Activated naive CD4-positive, alpha-beta T cell treated with Interleukin-2 at 50 U/mL for 16 hours (primary cell): ENCODE measurements around the gene CAMK4.
"Not testable (repeated sequence)": the region's sequence is repeated elsewhere in the genome, so short reads cannot be mapped to it uniquely, and the experiment has no call there.

Experiments used
- DNase-seq: peaks from one replicate; pipeline ENCODE4 v3.0.0-alpha.2; 2020

Gene CAMK4

DNA sequence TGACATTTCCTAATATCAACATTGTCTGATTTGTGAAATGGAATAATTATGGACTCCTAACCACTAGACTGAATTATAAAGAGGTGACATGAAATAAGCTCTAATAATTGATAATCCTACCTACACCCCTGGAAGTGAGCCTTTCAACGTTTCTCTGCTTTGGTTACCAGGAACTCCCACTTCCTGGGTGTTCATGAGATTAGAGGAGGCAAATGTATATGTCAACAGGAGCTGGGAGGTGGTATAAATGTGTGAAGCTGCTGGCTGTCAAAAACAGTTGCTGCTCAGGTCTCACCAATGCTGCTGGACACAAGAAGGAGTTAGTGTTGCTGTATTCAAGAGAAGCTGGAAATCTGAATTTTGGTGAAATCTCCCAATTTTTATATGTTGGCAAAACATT lies 96.8 kb downstream of the CAMK4 start:
- no peak for DNase-seq

DNA sequence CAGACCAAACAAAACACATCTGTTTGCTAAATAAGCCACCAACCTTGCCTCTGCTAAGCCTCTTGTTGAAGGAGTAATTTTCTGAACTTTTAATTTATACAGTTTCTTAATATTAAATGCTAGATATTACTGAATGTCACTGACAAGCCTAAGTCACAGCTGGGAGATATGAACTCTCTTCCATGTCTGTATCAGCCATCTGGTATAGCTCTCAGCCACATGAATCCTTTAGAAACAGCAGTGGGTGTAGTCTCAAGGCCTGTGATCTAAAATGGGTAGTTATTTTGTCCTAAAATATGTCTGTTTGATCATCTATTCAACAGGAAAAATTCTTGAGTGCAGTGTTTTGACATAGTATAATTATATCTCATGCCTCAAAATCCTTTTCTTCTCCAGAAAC lies 97.2 kb downstream of the CAMK4 start:
- DNase-seq, result no peak

DNA sequence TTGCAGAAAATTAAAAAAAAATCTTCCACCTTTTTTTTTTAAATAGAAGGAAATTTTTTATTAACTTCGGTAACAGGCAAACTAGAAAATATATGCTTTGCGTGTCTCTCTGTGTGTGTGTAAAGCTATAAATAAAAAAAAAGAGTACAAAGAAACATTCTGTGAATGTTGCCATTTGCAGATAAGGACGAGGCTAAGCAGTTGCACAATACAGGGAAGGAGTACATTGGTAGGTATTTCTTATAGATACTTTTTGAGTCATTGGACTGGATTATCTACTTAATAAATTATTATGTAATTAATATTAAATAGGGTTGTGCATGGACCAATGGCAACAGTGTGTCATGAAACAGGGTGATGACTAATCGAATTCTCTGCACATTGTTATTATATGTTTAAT lies 102.4 kb downstream of the CAMK4 start:
- no peak for DNase-seq

DNA sequence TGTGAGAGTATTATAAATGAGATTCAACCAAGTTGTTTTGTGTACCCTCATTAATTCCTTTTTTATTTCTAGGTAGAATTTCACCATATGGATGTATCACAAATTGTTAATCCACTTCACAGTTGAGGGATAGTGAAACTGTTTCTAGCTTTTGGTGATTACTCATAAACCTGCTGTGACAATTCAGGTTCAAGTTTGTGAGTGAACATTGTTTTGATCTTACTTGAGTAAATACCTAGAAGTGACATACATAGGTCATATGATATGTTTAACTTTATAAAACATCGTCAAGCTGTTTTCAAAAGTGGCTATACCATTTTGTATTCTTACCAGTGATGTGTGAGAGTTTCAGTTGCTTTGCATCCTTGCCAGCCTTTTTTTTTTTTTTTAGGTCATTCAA lies 112.9 kb downstream of the CAMK4 start:
- no peak for DNase-seq

DNA sequence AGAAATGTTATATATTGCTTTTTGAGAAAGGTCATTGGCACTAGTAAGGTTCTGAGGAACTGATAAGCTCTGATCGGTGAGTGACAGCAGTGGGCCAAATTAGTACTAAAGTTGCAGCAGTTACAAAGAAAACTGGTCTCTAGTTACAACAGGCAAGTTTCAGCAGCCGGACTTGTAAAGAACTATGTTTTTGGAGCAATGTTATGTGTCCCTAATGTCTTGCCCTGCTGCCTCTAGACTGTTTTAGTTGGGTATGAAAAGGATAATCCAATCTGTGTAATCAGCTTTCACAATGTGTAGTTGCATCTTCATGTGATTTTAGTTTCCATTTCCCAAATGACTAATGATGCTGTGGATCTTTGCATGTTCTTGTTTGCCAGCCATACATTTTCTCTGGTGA lies 113.5 kb downstream of the CAMK4 start:
- no peak for DNase-seq

DNA sequence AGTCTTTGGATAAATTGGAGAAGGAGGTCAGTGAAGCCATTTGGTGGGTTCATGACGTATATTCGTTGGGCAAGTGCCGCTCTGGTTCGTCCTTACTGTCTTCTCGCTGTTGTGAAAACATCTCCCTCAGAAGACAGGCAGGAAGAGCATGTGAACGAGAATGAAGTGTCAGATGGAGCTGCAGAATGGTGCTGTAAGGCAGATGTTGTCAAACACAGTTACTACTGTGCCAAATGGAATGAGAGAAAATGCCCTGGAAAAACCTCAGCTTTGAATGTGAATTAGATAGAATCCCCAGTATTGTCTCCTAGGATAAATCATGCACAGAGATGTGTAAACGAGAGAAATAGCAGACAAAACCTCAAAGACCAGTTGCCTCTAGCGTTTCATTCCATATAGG lies 121.5 kb downstream of the CAMK4 start:
- DNase-seq, result no peak

DNA sequence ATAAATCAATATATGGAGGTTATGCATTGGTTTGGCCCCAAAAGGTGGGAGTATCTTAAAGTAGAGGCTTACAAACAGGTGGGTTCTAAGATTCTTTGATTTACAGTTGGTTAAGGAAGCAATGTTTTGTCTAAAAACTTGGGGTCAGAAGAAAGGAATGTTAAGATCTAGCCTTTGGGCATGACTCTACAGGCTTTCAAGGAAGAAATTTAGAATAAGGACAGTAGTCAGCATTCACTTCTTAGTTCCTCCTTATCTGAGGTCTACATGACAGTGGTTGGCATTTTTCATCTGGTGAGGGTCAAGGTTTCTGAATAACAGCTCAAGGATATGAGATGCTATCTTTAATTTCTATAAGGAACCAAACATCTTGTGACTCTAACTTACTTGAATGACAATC lies 122.8 kb downstream of the CAMK4 start:
- DNase-seq, result no peak

DNA sequence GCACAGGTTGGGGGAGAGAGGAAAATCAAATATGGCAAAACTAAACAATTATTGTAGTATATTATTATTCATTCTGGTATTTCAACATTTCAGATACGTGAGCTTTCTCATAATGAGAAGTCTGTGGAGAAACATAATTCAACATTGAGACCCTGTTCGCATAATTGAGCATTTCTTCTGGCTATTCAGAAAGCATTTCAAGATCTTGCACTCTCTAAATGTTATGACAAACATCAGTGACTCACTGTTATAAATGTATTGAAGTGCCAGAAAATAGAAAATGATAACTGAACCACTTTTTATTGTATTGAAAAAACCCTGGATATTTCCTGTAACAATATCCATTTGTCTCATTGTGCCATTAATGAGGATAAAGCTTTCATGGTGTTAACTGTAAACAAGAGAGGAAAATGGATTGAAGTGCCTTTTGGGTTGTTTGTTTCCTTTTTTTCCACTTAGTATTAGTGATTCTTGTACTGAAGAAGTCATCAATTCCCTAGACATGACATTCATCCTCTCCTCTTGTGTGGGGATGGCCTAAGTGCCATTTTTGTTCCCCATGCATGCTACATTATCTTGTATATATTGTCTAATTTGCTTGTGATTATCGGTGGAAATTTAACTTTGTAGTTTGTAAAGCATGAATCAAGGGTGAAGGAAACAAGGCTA lies 124.6 kb downstream of the CAMK4 start:
- no peak for DNase-seq

DNA sequence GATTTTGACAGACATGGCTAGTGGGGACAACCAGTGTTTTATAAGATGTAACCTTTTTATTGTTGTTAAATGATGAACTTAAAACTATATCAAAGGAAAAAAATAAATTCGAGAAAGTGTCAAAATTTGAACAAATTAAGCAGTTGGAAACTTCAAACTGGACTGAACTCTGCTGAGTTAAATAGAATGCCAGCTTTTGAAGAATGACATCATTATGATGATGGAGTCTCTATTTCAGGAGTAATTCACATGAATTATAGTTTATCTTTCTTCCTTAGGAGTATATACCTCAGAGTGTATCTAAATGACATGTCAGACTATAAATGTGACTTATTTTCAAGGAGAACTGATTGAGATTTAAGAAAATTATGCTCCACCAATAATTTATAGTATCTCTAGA lies 125.2 kb downstream of the CAMK4 start:
- DNase-seq, result no peak

DNA sequence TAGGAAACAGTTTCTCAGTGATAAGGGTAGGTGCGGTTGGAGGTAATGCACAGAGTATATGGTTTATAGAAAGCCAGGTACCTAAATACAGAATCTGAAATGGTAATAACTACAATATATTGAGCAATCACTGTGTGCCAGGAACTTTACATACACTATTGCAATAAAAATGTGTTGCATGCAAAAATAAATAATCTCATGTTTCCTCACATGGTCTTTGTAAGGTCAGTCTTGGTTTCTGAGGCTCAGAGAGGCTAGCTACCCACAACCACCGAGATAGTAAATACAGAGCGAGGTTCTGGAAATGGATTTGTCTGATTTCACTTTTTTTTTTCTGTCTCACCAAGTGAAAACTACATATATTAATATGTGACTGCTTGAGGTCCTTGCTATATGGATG lies 128.9 kb downstream of the CAMK4 start:
- no peak for DNase-seq

DNA sequence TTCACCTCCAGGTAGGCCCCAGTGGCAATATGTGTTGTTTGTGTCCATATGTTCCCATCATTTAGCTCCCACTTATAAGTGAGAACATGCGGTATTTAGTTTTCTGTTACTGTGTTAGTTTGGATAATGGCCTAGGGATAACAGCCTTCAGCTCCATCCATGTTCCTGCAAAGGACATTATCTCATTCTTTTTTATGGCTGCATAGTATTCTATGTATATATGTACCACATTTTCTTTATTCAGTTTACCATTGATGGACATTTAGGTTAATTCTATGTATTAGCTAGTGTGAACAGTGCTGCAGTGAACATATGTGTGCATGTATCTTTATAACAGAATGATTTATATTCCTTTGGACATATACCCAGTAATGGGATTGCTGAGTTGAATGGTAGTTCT lies 134.5 kb downstream of the CAMK4 start:
- DNase-seq, result not testable (repeated sequence)

DNA sequence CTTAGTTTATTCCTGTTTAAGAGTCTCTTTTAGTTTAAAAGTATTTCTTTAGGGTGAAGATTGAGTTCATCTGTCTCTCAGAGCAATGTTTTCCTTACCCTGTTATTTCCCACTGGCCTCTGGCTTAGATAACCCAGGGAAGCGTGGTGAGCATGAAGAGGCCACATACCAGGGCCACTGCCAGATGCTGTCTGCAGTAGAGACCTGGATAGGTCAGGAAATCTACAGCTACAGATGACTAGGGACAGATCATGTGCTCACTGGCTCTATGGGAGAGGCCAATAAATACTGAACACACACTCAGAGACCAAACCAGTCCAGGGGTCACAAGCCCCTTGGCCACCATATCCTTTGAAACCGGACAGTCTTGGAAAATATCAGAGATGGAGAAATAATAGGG lies 136.0 kb downstream of the CAMK4 start:
- DNase-seq, result no peak

DNA sequence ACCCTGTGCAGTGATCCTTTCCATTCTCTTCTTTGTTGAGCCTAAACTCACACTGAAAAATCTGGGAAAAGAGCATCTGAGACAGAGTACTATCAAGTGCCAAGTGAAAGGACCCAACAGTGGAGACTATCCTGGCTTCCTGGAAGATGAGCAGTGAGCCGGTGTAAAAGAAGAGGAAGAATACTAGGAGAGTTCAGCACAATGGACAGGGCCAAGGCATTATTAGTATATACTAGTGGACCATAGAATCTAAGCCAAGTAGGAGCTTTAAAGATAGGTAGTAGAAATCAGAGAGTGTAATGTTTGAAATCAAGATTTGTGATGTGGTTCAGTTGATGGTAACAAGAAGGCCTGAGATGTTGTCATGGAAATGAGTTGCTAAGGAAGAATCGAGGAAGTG lies 140.8 kb downstream of the CAMK4 start:
- DNase-seq, result no peak

DNA sequence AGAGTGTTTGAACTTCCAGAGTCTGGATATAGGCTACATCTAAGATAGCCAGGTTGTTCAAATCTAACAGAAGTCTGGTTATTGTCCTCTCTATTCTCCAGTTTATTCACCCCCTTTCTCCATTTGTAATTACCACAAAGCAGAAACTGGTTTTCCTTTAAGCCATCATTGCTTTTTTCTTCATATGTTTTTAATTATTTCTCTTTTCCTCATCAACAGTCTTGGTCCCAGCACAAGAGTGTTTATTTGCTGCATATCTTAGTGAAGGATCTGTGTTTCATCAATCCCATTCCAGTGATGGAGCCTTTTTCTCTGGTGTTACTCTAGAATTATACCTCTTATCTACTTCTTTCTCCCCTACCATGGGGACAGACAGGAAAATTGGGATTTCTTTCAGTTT lies 142.2 kb downstream of the CAMK4 start:
- no peak for DNase-seq

DNA sequence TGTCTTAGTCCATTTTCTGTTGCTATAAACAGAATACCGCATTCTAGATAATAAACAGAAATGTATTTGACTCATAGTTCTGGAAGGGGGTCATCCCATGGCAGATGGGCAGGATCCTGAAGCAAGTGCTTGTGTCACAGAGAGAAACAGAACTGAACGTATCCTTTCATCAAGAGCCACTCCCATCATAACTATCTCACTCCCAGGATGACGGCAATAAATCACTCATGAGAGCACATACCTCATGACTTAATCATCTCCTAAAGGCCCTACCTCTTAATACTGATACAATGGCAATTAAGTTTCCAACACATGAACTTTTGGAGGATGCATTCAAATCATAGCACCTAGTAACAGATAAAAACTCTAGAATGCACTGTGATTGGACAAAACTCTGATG lies 142.9 kb downstream of the CAMK4 start:
- no peak for DNase-seq

DNA sequence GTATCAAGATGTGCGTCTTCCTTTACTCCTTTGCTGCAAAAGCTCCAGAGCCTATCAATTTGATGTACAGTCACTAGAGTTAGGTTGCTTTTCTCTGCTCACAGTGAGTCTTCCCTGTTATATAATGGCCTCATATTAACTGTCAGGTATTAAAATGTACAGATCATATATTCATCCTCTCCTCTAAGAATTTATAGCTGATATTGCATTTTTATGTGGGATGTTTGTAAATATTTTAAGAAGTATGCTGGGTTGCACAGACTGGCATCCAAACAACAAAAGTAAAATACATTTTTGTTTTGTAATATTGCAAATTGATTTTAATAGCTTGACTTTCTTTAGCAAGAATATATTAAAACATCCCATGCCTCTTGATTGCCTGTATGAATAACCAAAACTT lies 148.6 kb downstream of the CAMK4 start:
- DNase-seq, result no peak

DNA sequence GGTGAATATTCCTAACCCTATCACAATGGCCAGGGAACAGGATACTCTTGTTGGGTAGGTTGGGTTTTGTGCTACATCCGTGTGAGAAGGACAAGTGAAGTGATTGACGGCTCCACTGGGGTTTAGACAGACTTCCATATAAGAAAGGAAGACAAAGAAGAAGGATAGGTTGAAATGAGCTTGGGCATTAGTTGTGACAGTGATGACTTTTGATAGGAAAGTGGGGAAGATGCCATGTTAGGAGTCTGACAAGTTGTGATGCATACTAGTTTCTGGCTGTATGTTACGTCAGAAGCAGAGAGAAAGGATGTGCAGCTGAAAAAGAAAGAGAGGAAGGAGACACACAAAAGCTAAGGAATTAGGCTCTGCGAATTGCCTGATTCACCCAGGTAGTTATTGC lies 150.2 kb downstream of the CAMK4 start:
- DNase-seq, result no peak

DNA sequence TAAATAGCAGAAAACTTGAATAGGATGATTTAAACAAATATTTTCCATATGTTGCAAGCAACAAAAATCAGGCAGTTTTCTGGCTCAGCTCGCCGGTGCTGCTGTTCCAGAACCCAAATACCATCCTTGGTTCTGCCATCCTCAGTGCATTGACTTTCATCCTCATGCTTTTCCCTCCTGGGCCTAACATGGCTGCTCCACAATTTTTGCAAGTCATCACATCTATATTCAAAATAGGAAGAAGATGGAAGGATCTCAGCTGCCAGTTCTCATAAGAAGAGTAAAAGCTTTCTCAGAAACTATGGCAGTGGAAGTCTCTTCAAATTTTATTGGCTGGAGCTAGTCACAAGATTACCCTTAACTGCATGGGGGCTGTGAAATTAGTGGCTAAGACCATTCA lies 151.5 kb downstream of the CAMK4 start:
- no peak for DNase-seq

DNA sequence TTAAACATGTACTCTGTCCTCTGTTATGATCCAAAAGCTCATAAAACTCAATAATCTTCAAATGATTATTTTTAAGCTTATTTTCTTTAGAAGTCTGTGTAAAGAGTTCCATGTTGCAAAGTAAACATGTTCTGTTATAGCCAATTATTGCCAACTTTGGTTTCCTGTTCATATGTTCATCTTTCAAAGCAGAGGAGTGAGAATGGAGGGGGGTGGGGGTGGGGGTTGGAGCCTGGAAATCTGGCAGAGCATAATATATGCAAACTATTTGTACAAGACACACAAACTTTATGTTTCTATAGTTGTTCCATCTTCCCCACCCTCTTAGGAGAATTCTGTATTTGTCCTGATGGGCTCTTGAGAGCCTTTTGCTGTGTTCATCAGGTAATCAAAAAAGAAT lies 153.1 kb downstream of the CAMK4 start:
- DNase-seq, result no peak

DNA sequence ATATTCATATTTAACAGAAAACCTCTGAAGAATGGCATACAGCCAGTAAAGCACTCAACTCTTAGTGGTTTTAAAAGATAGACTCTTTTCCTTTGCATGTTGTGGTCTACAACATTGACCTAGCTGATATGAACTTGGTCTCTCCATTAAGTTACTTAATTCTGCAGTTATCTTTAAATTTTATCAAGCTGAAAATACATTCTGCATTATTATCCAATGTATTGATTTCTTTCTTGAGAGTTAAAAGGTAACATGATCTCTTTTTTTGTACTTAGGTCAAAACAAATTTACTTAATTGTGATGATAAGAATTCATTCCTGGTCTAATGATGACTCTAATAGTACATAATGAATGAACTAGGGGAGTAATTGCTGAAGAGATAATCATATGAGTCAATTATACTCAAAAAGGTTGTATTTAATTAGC lies 155.2 kb downstream of the CAMK4 start:
- no peak for DNase-seq

DNA sequence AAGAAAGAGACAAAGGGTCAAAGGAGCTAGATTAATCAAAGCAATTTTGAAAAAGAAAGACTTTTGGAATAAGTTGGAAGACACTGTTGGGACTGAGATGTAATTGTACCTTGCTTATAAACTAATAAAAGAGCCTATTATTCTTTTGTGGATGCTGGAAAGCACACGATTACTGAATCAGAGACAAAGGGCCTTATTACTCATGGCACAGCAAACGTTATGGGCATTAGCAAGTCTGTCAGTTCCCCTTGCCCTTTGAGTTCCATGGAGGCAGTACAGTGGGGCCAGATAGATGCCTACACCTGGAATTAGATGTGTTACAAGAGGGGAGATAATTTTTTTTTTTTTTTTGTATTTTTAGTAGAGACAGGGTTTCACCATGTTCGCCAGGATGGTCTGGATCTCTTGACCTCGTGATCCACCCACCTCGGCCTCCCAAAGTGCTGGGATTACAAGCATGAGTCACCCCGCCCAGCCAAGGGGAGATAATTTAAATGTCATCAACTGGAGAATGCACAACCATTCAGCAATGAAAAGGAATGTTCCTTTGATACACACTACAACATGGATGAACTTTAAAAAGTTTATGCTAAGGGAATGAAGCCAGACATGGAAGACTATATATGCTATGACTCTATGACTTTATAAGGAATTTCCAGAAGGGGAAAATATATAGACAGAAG lies 159.2 kb downstream of the CAMK4 start:
- no peak for DNase-seq

DNA sequence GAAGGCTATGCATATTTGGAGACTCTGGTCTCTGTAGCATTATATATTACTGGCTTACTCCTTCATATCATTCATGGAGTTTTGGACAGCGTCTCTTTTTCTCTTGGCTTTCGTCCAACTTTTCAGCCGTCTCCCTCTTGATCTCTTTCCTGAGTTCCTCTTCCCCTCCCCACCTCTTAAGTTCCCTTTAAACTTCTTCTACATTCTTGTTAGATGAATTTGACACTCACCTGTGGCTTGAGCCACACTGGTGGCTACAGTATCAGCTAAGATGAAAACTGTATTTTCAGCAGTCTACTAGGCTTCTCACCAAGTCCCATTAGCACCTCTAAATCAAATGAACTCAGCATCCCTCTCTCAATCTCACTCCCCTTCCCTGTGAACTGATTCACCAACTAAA lies 160.0 kb downstream of the CAMK4 start:
- DNase-seq, result no peak

DNA sequence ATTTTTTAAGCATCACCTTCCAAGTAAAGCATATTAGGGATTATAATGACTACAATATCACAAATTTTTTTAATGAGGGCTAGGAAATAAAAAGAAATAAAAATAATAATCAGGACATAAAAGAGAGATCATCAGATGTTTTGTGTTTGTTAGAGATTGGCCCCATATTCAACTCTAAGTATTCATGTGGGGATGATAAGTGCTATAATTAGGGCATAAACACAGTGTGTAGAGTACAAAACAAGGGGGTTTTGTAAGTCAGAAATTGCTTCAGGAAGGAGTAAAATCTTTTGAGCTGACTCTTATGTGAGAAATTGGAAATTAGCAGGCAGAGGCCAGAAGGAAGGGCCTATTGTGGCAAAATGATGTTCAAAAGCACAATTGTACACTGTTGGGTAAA lies 160.9 kb downstream of the CAMK4 start:
- no peak for DNase-seq

DNA sequence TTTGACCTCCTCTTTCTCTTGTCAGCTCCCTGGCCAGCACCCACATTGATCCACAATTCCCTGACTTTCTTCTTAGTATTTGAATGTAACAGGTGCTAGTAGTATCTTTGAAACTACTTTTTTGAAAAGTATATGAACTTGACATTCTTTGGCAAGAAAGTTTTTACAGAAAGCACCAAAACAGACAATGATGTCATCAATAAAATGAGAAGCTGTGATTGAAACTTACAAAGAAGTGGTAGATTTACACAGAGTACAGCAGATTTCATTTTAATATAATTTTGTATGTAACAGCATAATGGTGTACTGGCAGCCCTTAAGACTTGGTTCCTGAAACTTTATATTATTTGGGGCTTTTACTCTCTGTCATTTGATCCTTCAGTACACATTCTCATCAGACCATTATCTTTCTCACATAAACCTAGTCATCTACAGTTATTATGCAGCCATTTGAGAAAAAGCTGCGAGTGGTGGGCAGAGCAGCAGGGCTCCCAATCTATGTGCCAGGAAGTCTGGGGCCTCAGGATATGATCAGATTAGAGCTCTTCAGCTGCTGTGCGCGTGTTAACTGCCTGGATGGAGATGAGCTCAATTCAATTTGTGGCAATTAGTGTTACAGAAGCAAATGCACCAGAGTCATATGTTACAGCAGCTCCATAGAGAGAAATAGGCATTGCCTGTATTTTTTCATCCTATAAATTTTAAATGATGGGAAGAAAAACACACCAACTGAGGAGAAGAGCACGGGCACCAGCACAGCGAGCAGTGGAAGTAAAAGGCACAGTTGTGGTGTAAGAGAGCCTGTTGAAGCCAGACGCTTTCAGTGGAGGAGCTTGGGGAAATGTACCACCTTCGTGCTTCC lies 162.0 kb downstream of the CAMK4 start:
- DNase-seq, result no peak
